Neuronal stem cell (in vitro differentiated cells): ENCODE measurements around the gene RNMT.

Source experiments
- DNase-seq: peaks from one replicate; pipeline ENCODE4 v3.0.0-alpha.2; 2013; ENCODE audit warnings: low spot score
- H2AFZ ChIP-seq: one replicate; pipeline ENCODE4 v1.6.1; 2013; ENCODE audit warnings: mild to moderate bottlenecking, low read length, inconsistent platforms
- H2AK5ac ChIP-seq: 2 replicates; pipeline ENCODE4 v1.6.1; 2013; ENCODE audit warnings: low read depth, mild to moderate bottlenecking, inconsistent platforms, low read length, moderate library complexity, mixed read lengths
- H2BK120ac ChIP-seq: 2 replicates; pipeline ENCODE4 v1.6.1; 2013; ENCODE audit warnings: low read depth, mild to moderate bottlenecking, inconsistent platforms, low read length, moderate library complexity, mixed read lengths
- H2BK12ac ChIP-seq: one replicate; pipeline ENCODE4 v1.6.1; 2013; ENCODE audit warnings: low read length, inconsistent platforms
- H2BK15ac ChIP-seq: 2 replicates; pipeline ENCODE4 v1.6.1; 2013; ENCODE audit warnings: mild to moderate bottlenecking, low read length, inconsistent platforms, mixed read lengths
- H2BK5ac ChIP-seq: one replicate; pipeline ENCODE4 v1.6.1; 2013; ENCODE audit warnings: inconsistent platforms, mild to moderate bottlenecking, low read length, moderate library complexity
- H3K14ac ChIP-seq: one replicate; pipeline ENCODE4 v1.6.1; 2013; ENCODE audit warnings: low read length, inconsistent platforms
- H3K18ac ChIP-seq: 2 replicates; pipeline ENCODE4 v1.6.1; 2013; ENCODE audit warnings: low read length, inconsistent platforms
- H3K23ac ChIP-seq: 2 replicates; pipeline ENCODE4 v1.6.1; 2013; ENCODE audit warnings: low read depth, mild to moderate bottlenecking, mixed read lengths, low read length, inconsistent platforms; ENCODE audit not compliant: poor library complexity
- H3K27ac ChIP-seq: replicated peaks from 3 replicates; pipeline ENCODE4 v1.5.1; 2013; ENCODE audit warnings: low read length, inconsistent platforms
- H3K27me3 ChIP-seq, 3 experiments: 2 replicates each; pipeline ENCODE4 v1.6.1; 2013; ENCODE audit warnings: low read length in 3 of 3, mild to moderate bottlenecking in 2 of 3, inconsistent platforms in 1 of 3, low read depth in 1 of 3, mixed read lengths in 1 of 3, moderate library complexity in 1 of 3; ENCODE audit not compliant: control insufficient read depth in 3 of 3, insufficient read depth in 3 of 3
- H3K36me3 ChIP-seq, 2 donors: replicated peaks in 1 of 2; 2 replicates each; pipeline ENCODE4 v1.6.1; 2013; ENCODE audit warnings: low read length in 2 of 2; ENCODE audit not compliant: control insufficient read depth in 2 of 2, insufficient read depth in 2 of 2
- H3K4ac ChIP-seq: 2 replicates; pipeline ENCODE4 v1.6.1; 2013; ENCODE audit warnings: inconsistent platforms, mild to moderate bottlenecking, low read length, moderate library complexity
- H3K4me1 ChIP-seq, 2 donors: 1 replicate in 1 of 2; 2 replicates in 1 of 2; pipeline ENCODE4 v1.6.1; 2013; ENCODE audit warnings: low read length in 2 of 2, low read depth in 1 of 2; ENCODE audit not compliant: control insufficient read depth in 2 of 2, insufficient read depth in 1 of 2
- H3K4me2 ChIP-seq: one replicate; pipeline ENCODE4 v1.6.1; 2013; ENCODE audit warnings: mild to moderate bottlenecking, low read length, inconsistent platforms; ENCODE audit not compliant: insufficient read depth, poor library complexity, severe bottlenecking
- H3K4me3 ChIP-seq, 2 donors: 2 replicates each; pipeline ENCODE4 v1.5.1; 2013; ENCODE audit warnings: low read length in 2 of 2, mild to moderate bottlenecking in 2 of 2, inconsistent platforms in 1 of 2, moderate library complexity in 1 of 2
- H3K79me1 ChIP-seq: one replicate; pipeline ENCODE4 v1.6.1; 2013; ENCODE audit warnings: low read depth, mild to moderate bottlenecking, inconsistent platforms, low read length, moderate library complexity
- H3K9ac ChIP-seq: one replicate; pipeline ENCODE4 v1.6.1; 2013; ENCODE audit warnings: mild to moderate bottlenecking, low read depth, low read length, inconsistent platforms; ENCODE audit not compliant: poor library complexity
- H3K9me3 ChIP-seq, 2 donors: replicated peaks in 1 of 2; 2 replicates each; pipeline versions ENCODE3 to v1.6.1; 2013; ENCODE audit warnings: low read length in 2 of 2, mild to moderate bottlenecking in 2 of 2, inconsistent platforms in 1 of 2, low read depth in 1 of 2, mixed read lengths in 1 of 2, moderate library complexity in 1 of 2; ENCODE audit not compliant: control insufficient read depth in 2 of 2, insufficient read depth in 1 of 2
- H4K8ac ChIP-seq: one replicate; pipeline ENCODE4 v1.6.1; 2013; ENCODE audit warnings: low read depth, mild to moderate bottlenecking, inconsistent platforms, low read length, moderate library complexity
- H4K91ac ChIP-seq: one replicate; pipeline ENCODE4 v1.6.1; 2013; ENCODE audit warnings: low read length, low read depth, mild to moderate bottlenecking, inconsistent platforms; ENCODE audit not compliant: poor library complexity
- WGBS, 2 donors: extraction: QIAGEN DNeasy Blood & Tissue Kit; methylation state at CpG; one replicate each; pipeline ENCODE4 v1.1.7; 2013; ENCODE audit warnings: missing lambda C conversion rate in 2 of 2, mixed read lengths in 1 of 2; ENCODE audit not compliant: insufficient read length in 2 of 2, insufficient replicate concordance in 1 of 2; ENCODE audit errors: extremely low coverage in 2 of 2; 5-methylcytosine and 5-hydroxymethylcytosine counted together

RNMT gene

DNA sequence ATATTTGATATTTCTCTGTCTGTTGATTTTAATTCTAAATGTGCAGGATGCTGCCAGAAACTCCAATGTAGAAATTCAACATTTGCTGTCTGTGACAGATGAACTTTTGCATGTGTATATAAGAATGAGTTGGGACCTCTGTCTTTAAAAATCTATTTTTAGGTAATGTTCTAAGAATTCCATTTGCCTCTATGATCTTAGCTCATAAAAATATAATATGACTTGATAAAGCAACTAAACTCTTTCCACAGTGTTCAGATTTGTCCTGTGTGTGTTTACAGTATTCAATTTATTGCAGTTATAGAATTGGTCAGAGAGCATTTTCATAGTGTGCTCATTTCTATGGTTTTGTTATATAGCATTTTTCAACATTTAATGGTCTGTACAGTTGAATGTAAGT is 33.6 kb downstream of the RNMT start:
- H3K36me3 ChIP-seq, result peaks cover 15 to 67% of the 10 kb centered on the region in 2 donors
- no peak overlapping the region for H2BK12ac ChIP-seq
- H3K14ac ChIP-seq, result no peak overlapping the region
- no peak overlapping the region for H2BK5ac ChIP-seq
- no peaks in the 10 kb centered on the region for H3K79me1 ChIP-seq
- no peak overlapping the region for H3K23ac ChIP-seq
- H2BK120ac ChIP-seq, result no peak overlapping the region
- no peak overlapping the region for H3K4me3 ChIP-seq
- no peak overlapping the region for H3K9ac ChIP-seq
- no peak overlapping the region for H2AK5ac ChIP-seq
- H3K27ac ChIP-seq, result no peak overlapping the region
- no peak overlapping the region for H2AFZ ChIP-seq
- H3K4me1 ChIP-seq, result no peaks in the 10 kb centered on the region
- H3K18ac ChIP-seq, result no peak overlapping the region
- no peak for DNase-seq
- H3K27me3 ChIP-seq, result no peaks in the 10 kb centered on the region
- no peak overlapping the region for H4K91ac ChIP-seq
- no peak overlapping the region for H2BK15ac ChIP-seq
- H3K4ac ChIP-seq, result no peak overlapping the region
- H3K4me2 ChIP-seq, result no peak overlapping the region
- peaks cover 9% of the 10 kb centered on the region in 2 donors for H3K9me3 ChIP-seq
- no peak overlapping the region for H4K8ac ChIP-seq

DNA sequence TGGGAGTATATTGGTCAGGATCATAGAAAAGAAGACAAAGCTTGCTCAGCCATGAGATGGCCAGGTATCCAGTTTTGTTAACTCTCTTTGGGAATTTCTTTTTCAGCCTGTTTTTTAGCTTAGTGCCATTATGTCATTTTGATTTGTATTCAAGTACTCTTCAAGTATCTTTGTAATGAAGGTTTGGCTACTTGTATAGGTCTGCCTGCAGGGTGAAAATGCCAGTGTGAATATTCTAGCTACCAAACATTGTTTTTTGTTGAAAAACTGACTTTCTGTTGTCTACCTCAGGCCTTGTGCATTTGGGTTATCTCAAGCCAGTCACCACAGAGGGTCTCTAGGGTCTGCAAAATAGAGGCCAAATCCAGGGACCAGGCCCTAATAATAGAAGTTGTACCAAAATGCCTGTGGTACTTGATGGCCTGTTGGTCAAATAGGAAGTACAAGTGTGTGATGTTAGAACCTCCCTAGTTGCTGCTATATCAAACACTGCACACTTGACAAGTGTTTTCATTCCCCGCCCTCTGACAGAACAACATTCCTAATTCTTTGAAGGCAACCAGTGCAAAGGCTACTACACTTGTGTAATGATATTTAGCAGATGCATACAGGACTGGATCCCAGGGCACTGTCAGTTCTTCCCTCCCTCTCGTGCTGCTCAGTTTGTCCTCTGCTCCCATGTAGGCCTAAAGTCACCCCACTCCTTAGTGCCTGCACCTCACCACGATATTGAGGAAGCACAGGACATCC is 36.4 kb downstream of the RNMT start:
- Histone ChIP-seq H4K8ac (no peak overlapping the region), H3K23ac (no peak overlapping the region), H3K36me3 (peaks cover 4 to 39% of the 10 kb centered on the region in 2 donors), H3K4ac (no peak overlapping the region), H3K4me3 (no peak overlapping the region), H2BK120ac (no peak overlapping the region), H2BK5ac (no peak overlapping the region), H3K18ac (no peak overlapping the region), H3K4me1 (no peaks in the 10 kb centered on the region), H2BK15ac (no peak overlapping the region), H2AFZ (no peak overlapping the region), H3K14ac (no peak overlapping the region), H4K91ac (no peak overlapping the region), H3K27me3 (no peaks in the 10 kb centered on the region), H2BK12ac (no peak overlapping the region), H2AK5ac (no peak overlapping the region), H3K9ac (no peak overlapping the region), H3K9me3 (peaks cover under 1 to 14% of the 10 kb centered on the region in 2 donors), H3K4me2 (no peak overlapping the region), H3K79me1 (no peaks in the 10 kb centered on the region), H3K27ac (no peak overlapping the region)
- no peak for DNase-seq
- WGBS, 2 donors, result no CpG with 5 or more reads among the region's 3 CpGs

DNA sequence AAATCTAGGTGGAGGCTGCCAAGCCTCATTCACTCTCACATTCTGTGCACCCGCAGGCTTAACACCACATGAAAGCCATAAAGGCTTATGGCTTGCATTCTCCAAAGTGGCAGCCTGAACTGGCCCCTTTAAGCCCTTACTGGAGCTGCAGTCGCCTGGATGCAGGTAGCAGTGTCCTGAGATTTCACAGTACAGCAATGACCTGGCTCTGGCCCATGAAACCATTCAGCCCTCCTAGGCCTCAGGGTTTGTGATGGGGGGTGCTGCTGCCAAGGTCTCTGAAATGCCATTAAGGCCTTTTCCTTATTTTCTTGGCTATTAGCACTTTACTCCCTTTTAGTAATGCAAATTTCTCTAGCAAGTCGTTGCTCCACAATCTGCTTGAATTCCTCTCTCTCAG is 48.6 kb downstream of the RNMT start:
- Histone ChIP-seq H3K4ac (no peak overlapping the region), H4K8ac (no peak overlapping the region), H2AFZ (no peak overlapping the region), H2AK5ac (no peak overlapping the region), H3K4me1 (no peaks in the 10 kb centered on the region), H3K9me3 (no peaks in the 10 kb centered on the region), H3K79me1 (no peaks in the 10 kb centered on the region), H3K4me3 (no peak overlapping the region), H3K4me2 (no peak overlapping the region), H4K91ac (no peak overlapping the region), H2BK120ac (no peak overlapping the region), H3K27ac (no peak overlapping the region), H3K14ac (no peak overlapping the region), H3K27me3 (no peaks in the 10 kb centered on the region), H2BK15ac (no peak overlapping the region), H2BK12ac (no peak overlapping the region), H2BK5ac (no peak overlapping the region), H3K36me3 (no peaks in the 10 kb centered on the region), H3K18ac (no peak overlapping the region), H3K9ac (no peak overlapping the region), H3K23ac (no peak overlapping the region)
- DNase-seq, result no peak
- no CpG with 5 or more reads among the region's 3 CpGs for WGBS, 2 donors

DNA sequence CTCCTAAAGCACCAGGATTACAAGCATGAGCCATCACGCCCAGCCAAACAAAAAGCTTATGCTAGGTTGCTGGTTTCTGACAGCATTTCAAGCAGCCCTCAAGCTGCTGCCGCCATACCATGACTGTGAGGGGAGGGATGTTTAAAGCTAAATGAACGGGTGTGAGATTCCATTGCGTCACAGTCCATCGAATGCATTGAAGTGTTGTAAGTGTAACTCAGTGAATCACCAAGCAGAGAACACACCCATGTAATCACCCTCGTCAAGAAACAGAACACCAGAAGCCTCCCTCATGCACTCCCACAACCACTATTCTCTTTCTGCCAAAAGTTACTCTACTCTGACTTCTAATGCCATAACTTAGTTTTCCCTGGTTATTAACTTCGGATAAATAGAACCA is 64.7 kb downstream of the RNMT start:
- H3K4ac ChIP-seq, result no peak overlapping the region
- no peaks in the 10 kb centered on the region for H3K36me3 ChIP-seq
- no peak overlapping the region for H3K27ac ChIP-seq
- no peak overlapping the region for H2AK5ac ChIP-seq
- H3K4me2 ChIP-seq, result no peak overlapping the region
- H2BK12ac ChIP-seq, result no peak overlapping the region
- H2BK15ac ChIP-seq, result no peak overlapping the region
- H4K91ac ChIP-seq, result no peak overlapping the region
- H4K8ac ChIP-seq, result no peak overlapping the region
- H3K4me1 ChIP-seq, result peaks cover 0 to 2% of the 10 kb centered on the region in 2 donors
- H3K79me1 ChIP-seq, result no peaks in the 10 kb centered on the region
- no peak overlapping the region for H2BK120ac ChIP-seq
- H3K14ac ChIP-seq, result no peak overlapping the region
- H3K9me3 ChIP-seq, result no peaks in the 10 kb centered on the region
- no peaks in the 10 kb centered on the region for H3K27me3 ChIP-seq
- no CpG with 5 or more reads among the region's 7 CpGs for WGBS, 2 donors
- H3K9ac ChIP-seq, result no peak overlapping the region
- peak overlapping the region; percentile 10 for H2AFZ ChIP-seq
- peak overlapping the region in 1 of 2 donors; percentile 54 for H3K4me3 ChIP-seq
- no peak overlapping the region for H3K23ac ChIP-seq
- H3K18ac ChIP-seq, result no peak overlapping the region
- DNase-seq, result no peak
- H2BK5ac ChIP-seq, result no peak overlapping the region
